SK-N-SH (cell line): Measurements from ENCODE around the gene CAMKMT. TPM values are rescaled to one million over a fixed set of nuclear protein-coding genes. Genes with fewer than 3 reads are reported as not detected.
A peak's percentile ranks its signal among the peaks of the same experiment; 100 is the strongest.

ENCODE experiments used
- CTCF ChIA-PET: fragments of 300-600, 350-600 bp; formaldehyde crosslinking; extraction: SDS; loops from one replicate; lab custom pipeline; 2021; lab: Yijun Ruan, JAX
- POLR2A ChIA-PET: fragments of 350-600 bp; sonication (Branson Sonifier 250); formaldehyde crosslinking; extraction: SDS; loops from one replicate; lab custom pipeline; 2020; ENCODE audit warnings: antibody characterized with exemption, inconsistent platforms; lab: Yijun Ruan, JAX
- DNase-seq: peaks from one replicate; pipeline ENCODE4 v3.0.0; 2012
- H2AFZ ChIP-seq: fragments of 200-600 bp; sonication (generic); 2 replicates; pipeline ENCODE4 v1.8.1; 2016; ENCODE audit warnings: antibody characterized with exemption, mild to moderate bottlenecking, low read depth
- H3F3A ChIP-seq: fragments of 200-600 bp; sonication (generic); replicated peaks from 2 replicates; pipeline ENCODE3; 2016; ENCODE audit warnings: antibody characterized with exemption, mild to moderate bottlenecking; ENCODE audit not compliant: insufficient read depth
- H3K27ac ChIP-seq, 2 experiments: fragments of 200-500 bp in 1 of 2; fragments of 200-600 bp in 1 of 2; sonication (Bioruptor generic) in 1 of 2; sonication (generic), shearing (Covaris generic) in 1 of 2; 2 replicates each; pipeline versions ENCODE4 v1.5.1 to v1.6.1; 2014 to 2016; ENCODE audit warnings: low read depth in 2 of 2, inconsistent platforms in 1 of 2, low read length in 1 of 2, mild to moderate bottlenecking in 1 of 2, mixed read lengths in 1 of 2
- H3K27me3 ChIP-seq: fragments of 200-600 bp; sonication (generic), shearing (Covaris generic); 2 replicates; pipeline ENCODE4 v1.6.1; 2016; ENCODE audit warnings: mixed run types; ENCODE audit not compliant: insufficient read depth
- H3K36me3 ChIP-seq, 2 experiments: fragments of 200-500 bp in 1 of 2; fragments of 200-600 bp in 1 of 2; sonication (Bioruptor generic) in 1 of 2; sonication (generic) in 1 of 2; replicated peaks in 1 of 2; 2 replicates each; pipeline versions ENCODE3 to v1.5.1; 2014 to 2016; ENCODE audit warnings: low read length in 1 of 2, mild to moderate bottlenecking in 1 of 2; ENCODE audit not compliant: insufficient read depth in 2 of 2, control insufficient read depth in 1 of 2
- H3K4me1 ChIP-seq, 2 experiments: fragments of 200-500 bp in 1 of 2; fragments of 200-600 bp in 1 of 2; sonication (Bioruptor generic) in 1 of 2; sonication (generic), shearing (Covaris generic) in 1 of 2; 2 replicates each; pipeline versions ENCODE4 v1.5.1 to v1.6.1; 2014 to 2016; ENCODE audit warnings: low read depth in 1 of 2, low read length in 1 of 2, mixed run types in 1 of 2; ENCODE audit not compliant: insufficient read depth in 2 of 2, control insufficient read depth in 1 of 2
- H3K4me2 ChIP-seq: fragments of 200-600 bp; sonication (generic), shearing (Covaris generic); 2 replicates; pipeline ENCODE4 v1.6.1; 2017; ENCODE audit warnings: mixed run types
- H3K4me3 ChIP-seq, 2 experiments: fragments of 200-500 bp in 1 of 2; fragments of 200-600 bp in 1 of 2; sonication (Bioruptor generic) in 1 of 2; sonication (generic), shearing (Covaris generic) in 1 of 2; 2 replicates each; pipeline versions ENCODE4 v1.5.1 to v1.8.1; 2014 to 2016; ENCODE audit warnings: low read depth in 2 of 2, inconsistent platforms in 1 of 2, low read length in 1 of 2, mild to moderate bottlenecking in 1 of 2, mixed read lengths in 1 of 2, moderate library complexity in 1 of 2
- H3K79me2 ChIP-seq: fragments of 200-600 bp; sonication (generic); 2 replicates; pipeline ENCODE4 v1.8.1; 2017; ENCODE audit warnings: mild to moderate bottlenecking; ENCODE audit not compliant: insufficient read depth
- H3K9ac ChIP-seq: fragments of 200-600 bp; sonication (generic); 2 replicates; pipeline ENCODE4 v1.6.1; 2017; ENCODE audit warnings: mixed run types
- H3K9me2 ChIP-seq: fragments of 200-600 bp; sonication (generic); 2 replicates; pipeline ENCODE4 v1.6.1; 2017; ENCODE audit warnings: mixed run types
- H3K9me3 ChIP-seq: fragments of 200-600 bp; sonication (generic); 2 replicates; pipeline ENCODE4 v1.6.1; 2017; ENCODE audit warnings: mixed run types, mild to moderate bottlenecking, moderate library complexity
- H4K20me1 ChIP-seq: fragments of 200-600 bp; sonication (generic); 2 replicates; pipeline ENCODE4 v1.6.1; 2017; ENCODE audit warnings: mild to moderate bottlenecking, mixed run types; ENCODE audit not compliant: insufficient read depth
- CHD2 ChIP-seq: fragments of 150-350 bp; IDR thresholded peaks from 2 replicates; pipeline ENCODE4 v1.6.1; 2018; ENCODE audit warnings: low read length; ENCODE audit not compliant: partially characterized antibody
- ELF1 ChIP-seq: IDR thresholded peaks from 2 replicates; pipeline ENCODE4 v1.4.0; 2012
- EZH2phosphoT487 ChIP-seq: fragments of 200-600 bp; sonication (generic); IDR thresholded peaks from 2 replicates; pipeline ENCODE4 v1.6.1; 2017; ENCODE audit warnings: low read depth, mixed run types, mild to moderate bottlenecking, antibody characterized with exemption, moderate library complexity, borderline replicate concordance
- FOXJ3 ChIP-seq: sonication (generic); formaldehyde crosslinking; IDR thresholded peaks from 2 replicates; pipeline ENCODE4 v1.5.1; 2020; ENCODE audit warnings: mild to moderate bottlenecking, missing genetic modification reagents
- FOXM1 ChIP-seq: IDR thresholded peaks from 2 replicates; pipeline ENCODE4 v1.4.0; 2012; ENCODE audit warnings: low read depth, mild to moderate bottlenecking
- JUND ChIP-seq: IDR thresholded peaks from 2 replicates; pipeline ENCODE4 v1.4.0; 2012
- NRF1 ChIP-seq: IDR thresholded peaks from 2 replicates; pipeline ENCODE4 v1.6.1; 2012; ENCODE audit warnings: low read depth, mild to moderate bottlenecking, low read length
- RAD21 ChIP-seq: IDR thresholded peaks from 2 replicates; pipeline ENCODE4 v1.6.1; 2012; ENCODE audit warnings: mild to moderate bottlenecking, low read length
- RCOR1 ChIP-seq: fragments of 150-350 bp; IDR thresholded peaks from 2 replicates; pipeline ENCODE4 v1.6.1; 2017; ENCODE audit warnings: antibody characterized with exemption, low read length
- TEAD4 ChIP-seq: IDR thresholded peaks from 2 replicates; pipeline ENCODE4 v1.4.0; 2012; ENCODE audit warnings: mild to moderate bottlenecking, borderline replicate concordance; ENCODE audit not compliant: insufficient read depth
- YY1 ChIP-seq: IDR thresholded peaks from 2 replicates; pipeline ENCODE4 v1.4.0; 2012; ENCODE audit warnings: low read depth, mild to moderate bottlenecking
- WGBS: methylation state at CpG from one replicate; pipeline ENCODE4 v1.1.6; 2017; ENCODE audit warnings: low lambda C conversion rate; 5-methylcytosine and 5-hydroxymethylcytosine counted together
- polyA plus RNA-seq, 3 experiments: library from polyadenylated mRNA; depleted of rRNA; stranded (reverse); fragments of >200 nt; gene quantifications; 2 replicates each; pipeline ENCODE4 v1.2.3, GENCODE V29; 2012
- TF ChIP-seq, protein P1 (sequence below): IDR thresholded peaks from 2 replicates; pipeline ENCODE4 v1.4.0; 2012; ENCODE audit warnings: low read depth
- TF ChIP-seq, protein P2 (sequence below): IDR thresholded peaks from 2 replicates; pipeline ENCODE4 v1.4.0; 2012; ENCODE audit warnings: low read depth, borderline replicate concordance
- TF ChIP-seq, protein P3 (sequence below): IDR thresholded peaks from 2 replicates; pipeline ENCODE4; 2012
- TF ChIP-seq, protein P4 (sequence below): fragments of 150-350 bp; IDR thresholded peaks from 2 replicates; pipeline ENCODE4 v1.6.1; 2016; ENCODE audit warnings: mild to moderate bottlenecking, low read depth, low read length

Gene CAMKMT
- polyA plus RNA-seq, 1 of the 3 experiments (the other 2 are of a cell fraction): 5.9 TPM

DNA sequence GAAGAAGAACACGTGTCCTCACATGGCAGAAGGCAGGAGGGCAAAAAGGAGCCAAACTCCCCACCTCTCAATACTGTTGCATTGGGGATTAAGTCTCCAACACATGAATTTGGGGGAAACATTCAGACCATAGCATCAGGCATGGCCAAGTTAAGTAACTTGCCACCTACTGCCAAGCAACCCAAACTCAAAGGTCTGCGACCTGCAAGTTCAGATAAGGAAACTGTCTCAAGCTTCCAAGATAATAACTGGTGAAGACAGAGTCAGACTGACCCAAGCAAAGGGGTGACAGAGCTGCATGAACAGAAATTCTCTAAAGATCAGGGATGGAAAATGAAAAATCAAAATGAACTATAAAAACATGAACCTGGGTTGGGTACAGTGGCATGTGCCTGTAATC lies 391.0 kb downstream of the CAMKMT start:
- Histone ChIP-seq H3K9me2 (no peaks in the 10 kb centered on the region), H3K9ac (no peak overlapping the region)
- TF ChIP-seq RAD21 (no peak), TEAD4 (no peak), RCOR1 (no peak), NRF1 (no peak), CHD2 (no peak), JUND (no peak), FOXJ3 (CRISPR knock-in tag) (no peak), YY1 (no peak), ELF1 (no peak), FOXM1 (no peak), EZH2phosphoT487 (no peak)
- TF ChIP-seq, protein P1, sequence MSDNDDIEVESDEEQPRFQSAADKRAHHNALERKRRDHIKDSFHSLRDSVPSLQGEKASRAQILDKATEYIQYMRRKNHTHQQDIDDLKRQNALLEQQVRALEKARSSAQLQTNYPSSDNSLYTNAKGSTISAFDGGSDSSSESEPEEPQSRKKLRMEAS: no peak
- TF ChIP-seq, protein P2, sequence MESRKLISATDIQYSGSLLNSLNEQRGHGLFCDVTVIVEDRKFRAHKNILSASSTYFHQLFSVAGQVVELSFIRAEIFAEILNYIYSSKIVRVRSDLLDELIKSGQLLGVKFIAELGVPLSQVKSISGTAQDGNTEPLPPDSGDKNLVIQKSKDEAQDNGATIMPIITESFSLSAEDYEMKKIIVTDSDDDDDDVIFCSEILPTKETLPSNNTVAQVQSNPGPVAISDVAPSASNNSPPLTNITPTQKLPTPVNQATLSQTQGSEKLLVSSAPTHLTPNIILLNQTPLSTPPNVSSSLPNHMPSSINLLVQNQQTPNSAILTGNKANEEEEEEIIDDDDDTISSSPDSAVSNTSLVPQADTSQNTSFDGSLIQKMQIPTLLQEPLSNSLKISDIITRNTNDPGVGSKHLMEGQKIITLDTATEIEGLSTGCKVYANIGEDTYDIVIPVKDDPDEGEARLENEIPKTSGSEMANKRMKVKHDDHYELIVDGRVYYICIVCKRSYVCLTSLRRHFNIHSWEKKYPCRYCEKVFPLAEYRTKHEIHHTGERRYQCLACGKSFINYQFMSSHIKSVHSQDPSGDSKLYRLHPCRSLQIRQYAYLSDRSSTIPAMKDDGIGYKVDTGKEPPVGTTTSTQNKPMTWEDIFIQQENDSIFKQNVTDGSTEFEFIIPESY: no peak
- TF ChIP-seq, protein P3, sequence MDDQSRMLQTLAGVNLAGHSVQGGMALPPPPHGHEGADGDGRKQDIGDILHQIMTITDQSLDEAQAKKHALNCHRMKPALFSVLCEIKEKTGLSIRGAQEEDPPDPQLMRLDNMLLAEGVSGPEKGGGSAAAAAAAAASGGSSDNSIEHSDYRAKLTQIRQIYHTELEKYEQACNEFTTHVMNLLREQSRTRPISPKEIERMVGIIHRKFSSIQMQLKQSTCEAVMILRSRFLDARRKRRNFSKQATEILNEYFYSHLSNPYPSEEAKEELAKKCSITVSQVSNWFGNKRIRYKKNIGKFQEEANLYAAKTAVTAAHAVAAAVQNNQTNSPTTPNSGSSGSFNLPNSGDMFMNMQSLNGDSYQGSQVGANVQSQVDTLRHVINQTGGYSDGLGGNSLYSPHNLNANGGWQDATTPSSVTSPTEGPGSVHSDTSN: no peak
- TF ChIP-seq, protein P4, sequence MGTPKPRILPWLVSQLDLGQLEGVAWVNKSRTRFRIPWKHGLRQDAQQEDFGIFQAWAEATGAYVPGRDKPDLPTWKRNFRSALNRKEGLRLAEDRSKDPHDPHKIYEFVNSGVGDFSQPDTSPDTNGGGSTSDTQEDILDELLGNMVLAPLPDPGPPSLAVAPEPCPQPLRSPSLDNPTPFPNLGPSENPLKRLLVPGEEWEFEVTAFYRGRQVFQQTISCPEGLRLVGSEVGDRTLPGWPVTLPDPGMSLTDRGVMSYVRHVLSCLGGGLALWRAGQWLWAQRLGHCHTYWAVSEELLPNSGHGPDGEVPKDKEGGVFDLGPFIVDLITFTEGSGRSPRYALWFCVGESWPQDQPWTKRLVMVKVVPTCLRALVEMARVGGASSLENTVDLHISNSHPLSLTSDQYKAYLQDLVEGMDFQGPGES: no peak
- TF ChIP-seq, all 33 proteins: peak for 0
- H3K4me1 ChIP-seq: peaks cover 0 to 17% of the 10 kb centered on the region in 2 experiments; a peak in 2 of 4 replicates
- POLR2A ChIA-PET: no interaction called here
- no peaks in the 10 kb centered on the region for H3K27me3 ChIP-seq
- no peaks in the 10 kb centered on the region for H3K79me2 ChIP-seq
- WGBS: 82% methylated on average over 2 of the region's 2 CpGs
- H3K4me2 ChIP-seq: no peak overlapping the region
- no peak overlapping the region for H2AFZ ChIP-seq
- no peak overlapping the region for H3K4me3 ChIP-seq
- no peaks in the 10 kb centered on the region for H3K9me3 ChIP-seq
- H3F3A ChIP-seq: no peaks in the 10 kb centered on the region
- no peaks in the 10 kb centered on the region for H3K36me3 ChIP-seq
- H3K27ac ChIP-seq: peak overlapping the region in 1 of 2 experiments; percentile 84; a peak in 2 of 4 replicates
- no peak for DNase-seq
- CTCF ChIA-PET: interaction anchor here (1.1 to 1.3 kb wide), 2 partner anchors 9 to 25 kb away, joined by 3 read pairs; no protein-coding TSS in a partner anchor
- H4K20me1 ChIP-seq: no peaks in the 10 kb centered on the region
